GM23338 (cell line): ENCODE results near the gene GPR34. TPM values are rescaled to one million over a fixed set of nuclear protein-coding genes. Genes with fewer than 3 reads are reported as not detected.

Source experiments
- ATAC-seq: fragments of 200-7000 bp; cut with Tn5 transposase; 3 replicates; pipeline ENCODE4 v1.9.1; 2020
- DNase-seq: peaks from one replicate; pipeline ENCODE4 v3.0.0-alpha.2; 2015; ENCODE audit warnings: low spot score
- H2AFZ ChIP-seq: fragments of 200-600 bp; sonication (generic); 2 replicates; pipeline ENCODE4 v1.8.0; 2016; ENCODE audit warnings: antibody characterized with exemption, mild to moderate bottlenecking, moderate library complexity
- H3F3A ChIP-seq: fragments of 200-600 bp; sonication (generic); replicated peaks from 2 replicates; pipeline ENCODE4 v1.8.0; 2017; ENCODE audit warnings: antibody characterized with exemption, mixed run types, low read depth
- H3K27ac ChIP-seq: fragments of 200-600 bp; sonication (generic); 2 replicates; pipeline ENCODE4 v1.6.1; 2016; ENCODE audit warnings: low read depth
- H3K27me3 ChIP-seq: fragments of 200-600 bp; sonication (generic); 2 replicates; pipeline ENCODE4 v1.8.0; 2016; ENCODE audit warnings: mild to moderate bottlenecking, mixed run types, moderate library complexity; ENCODE audit not compliant: insufficient read depth
- H3K36me3 ChIP-seq: fragments of 200-600 bp; sonication (generic); 2 replicates; pipeline ENCODE4 v1.8.0; 2016; ENCODE audit warnings: mild to moderate bottlenecking; ENCODE audit not compliant: insufficient read depth
- H3K4me1 ChIP-seq: fragments of 200-600 bp; sonication (generic); 2 replicates; pipeline ENCODE4 v1.8.0; 2016; ENCODE audit warnings: mild to moderate bottlenecking, moderate library complexity; ENCODE audit not compliant: insufficient read depth
- H3K4me2 ChIP-seq: fragments of 200-600 bp; sonication (generic); 2 replicates; pipeline ENCODE4 v1.7.1; 2017; ENCODE audit warnings: mixed run types
- H3K4me3 ChIP-seq: fragments of 200-600 bp; sonication (generic); 2 replicates; pipeline ENCODE4 v1.6.1; 2016; ENCODE audit warnings: mixed run types
- H3K79me2 ChIP-seq: fragments of 200-600 bp; sonication (generic); replicated peaks from 2 replicates; pipeline ENCODE4 v1.8.0; 2017; ENCODE audit warnings: mild to moderate bottlenecking; ENCODE audit not compliant: insufficient read depth
- H3K9me2 ChIP-seq: fragments of 200-600 bp; sonication (generic); 2 replicates; pipeline ENCODE4 v1.8.0; 2017; ENCODE audit not compliant: insufficient read depth
- H4K20me1 ChIP-seq: fragments of 200-600 bp; sonication (generic); replicated peaks from 2 replicates; pipeline ENCODE4 v1.8.0; 2017; ENCODE audit warnings: mild to moderate bottlenecking; ENCODE audit not compliant: insufficient read depth
- H3K27ac Mint-ChIP-seq: 2 replicates; pipeline ENCODE4 v1.8.0; 2020; ENCODE audit warnings: inconsistent platforms, mild to moderate bottlenecking, moderate library complexity, mixed read lengths
- H3K27me3 Mint-ChIP-seq: 3 replicates; pipeline ENCODE4 v1.8.0; 2022; ENCODE audit warnings: low read depth, mild to moderate bottlenecking, moderate library complexity, mixed read lengths, inconsistent platforms; ENCODE audit not compliant: insufficient read depth, poor library complexity
- H3K36me3 Mint-ChIP-seq: 3 replicates; pipeline ENCODE4 v1.8.0; 2021; ENCODE audit warnings: low read depth, mild to moderate bottlenecking, inconsistent platforms, moderate library complexity, mixed read lengths
- H3K4me1 Mint-ChIP-seq: 3 replicates; pipeline ENCODE4 v1.8.0; 2020; ENCODE audit warnings: mild to moderate bottlenecking, inconsistent platforms, mixed read lengths
- H3K4me3 Mint-ChIP-seq: 3 replicates; pipeline ENCODE4 v1.8.0; 2021; ENCODE audit warnings: moderate library complexity, mild to moderate bottlenecking, inconsistent platforms, mixed read lengths
- H3K9me3 Mint-ChIP-seq: 3 replicates; pipeline ENCODE4 v1.8.0; 2020; ENCODE audit warnings: moderate library complexity, mild to moderate bottlenecking, inconsistent platforms, mixed read lengths
- ETS1 ChIP-seq: IDR thresholded peaks from 2 replicates; pipeline ENCODE4 v1.6.1; 2016; ENCODE audit warnings: antibody characterized with exemption
- EZH2 ChIP-seq: fragments of 200-600 bp; sonication (generic); IDR thresholded peaks from one replicate; pipeline ENCODE4 v1.8.0; 2017; ENCODE audit warnings: antibody characterized with exemption, mild to moderate bottlenecking, low read depth; ENCODE audit not compliant: unreplicated experiment
- EZH2phosphoT487 ChIP-seq: fragments of 200-600 bp; sonication (generic); IDR thresholded peaks from one replicate; pipeline ENCODE4 v1.8.1; 2018; ENCODE audit warnings: antibody characterized with exemption; ENCODE audit not compliant: unreplicated experiment
- JUNB ChIP-seq: IDR thresholded peaks from one replicate; pipeline ENCODE4 v1.6.1; 2016; ENCODE audit warnings: antibody characterized with exemption; ENCODE audit not compliant: unreplicated experiment
- STAT1 ChIP-seq: IDR thresholded peaks from one replicate; pipeline ENCODE4 v1.6.1; 2016; ENCODE audit warnings: antibody characterized with exemption; ENCODE audit not compliant: unreplicated experiment
- ZNF462 ChIP-seq: fragments of 250-450 bp; sonication (Bioruptor Pico); IDR thresholded peaks from 2 replicates; pipeline ENCODE4 v1.5.0; 2020; ENCODE audit warnings: mild to moderate bottlenecking, moderate library complexity
- polyA plus RNA-seq: library from polyadenylated mRNA; unstranded; fragments of >200 nt; fragmentation: Nextera tagmentation; extraction: Ambion mirVana; gene quantifications from 2 replicates; pipeline ENCODE4 v1.2.1, GENCODE V29; 2016
- total RNA-seq: library from RNA; depleted of rRNA; stranded (reverse); fragments of >200 nt; shearing (Covaris generic); gene quantifications from 2 replicates; pipeline ENCODE4 v1.2.3, GENCODE V29; 2014

GPR34 gene
- total and polyA plus RNA-seq, 2 experiments from 2014 or later, result 0.55 TPM; not detected in 1

- H3K36me3 Mint-ChIP-seq, result peaks cover 2% of the 10 kb centered on the region; the same call in 1 of the 3 replicates
- no peaks in the 10 kb centered on the region for H3K9me3 Mint-ChIP-seq
- H3K27me3 Mint-ChIP-seq, result peaks cover 4% of the 10 kb centered on the region
- H3K4me1 ChIP-seq, result 0 out of 2 replicates have a peak, but pooled peaks cover 3% of the 10 kb centered on the region
- no peak overlapping the region; the same call in 1 of the 2 replicates for H3K27ac ChIP-seq
- DNase-seq (no peak), ATAC-seq (no peak)
- H3K4me2 ChIP-seq, result no peak overlapping the region
- no peak overlapping the region for H3K4me3 ChIP-seq
- H3K9me2 ChIP-seq, result no peaks in the 10 kb centered on the region
- TF ChIP-seq STAT1 (no peak), EZH2phosphoT487 (no peak), ETS1 (no peak), EZH2 (no peak), JUNB (no peak), ZNF462 (CRISPR knock-in tag) (no peak)
- no peaks in the 10 kb centered on the region for H3F3A ChIP-seq
- no peak overlapping the region for H2AFZ ChIP-seq
- H3K4me3 Mint-ChIP-seq, result no peak overlapping the region
- H4K20me1 ChIP-seq, result no peaks in the 10 kb centered on the region
- H3K4me1 Mint-ChIP-seq, result peaks cover 17% of the 10 kb centered on the region
- no peaks in the 10 kb centered on the region for H3K79me2 ChIP-seq
- H3K36me3 ChIP-seq, result no peaks in the 10 kb centered on the region
- no peaks in the 10 kb centered on the region for H3K27me3 ChIP-seq
- no peak overlapping the region for H3K27ac Mint-ChIP-seq
These were observed 45.2 kb downstream of the GPR34 start for GRCh38 chrX:41733939-41734338.
